ENCODE results near the gene WDR47.

The WDR47 gene

DNA sequence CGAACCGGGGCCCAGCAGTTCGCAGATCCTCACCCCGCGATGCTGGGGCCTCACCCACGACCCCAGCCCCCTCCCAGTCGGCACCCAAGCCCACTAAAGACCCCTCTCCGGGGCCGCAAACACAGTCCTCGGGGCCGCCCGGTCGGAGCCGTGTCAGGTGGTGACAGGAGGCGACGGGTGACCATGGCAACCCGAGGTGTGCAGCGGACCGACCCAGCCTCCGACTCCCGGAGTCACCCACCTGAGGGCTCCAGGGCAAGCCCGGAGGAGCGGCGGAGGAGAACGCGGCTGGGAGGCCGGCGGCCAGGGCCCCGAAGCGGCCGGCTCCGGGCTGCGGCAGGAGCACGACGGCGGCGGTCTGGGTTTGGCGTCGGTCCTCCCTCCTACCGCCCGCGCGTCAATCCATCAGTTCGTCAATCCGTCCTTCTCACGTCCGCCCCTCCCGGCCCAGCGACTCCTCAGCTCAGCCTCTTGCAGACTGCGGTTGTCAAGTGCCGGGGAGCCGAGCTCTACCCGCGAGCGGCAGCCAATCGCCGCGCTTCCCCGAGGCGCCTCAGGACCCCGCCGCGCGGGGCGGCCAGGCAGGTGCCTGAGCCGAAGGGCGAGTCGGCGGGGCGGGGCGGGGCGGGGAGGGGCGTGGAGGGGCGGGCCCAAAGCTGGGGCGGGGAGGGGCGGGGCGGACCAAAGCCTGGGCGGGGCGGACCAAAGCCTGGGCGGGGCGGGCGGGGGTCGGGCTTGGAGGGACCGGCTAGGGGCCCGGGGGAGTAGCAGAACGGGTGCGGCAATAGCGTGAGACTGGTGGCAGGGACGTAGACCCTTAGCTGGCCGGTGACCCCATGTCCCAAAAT, at the start of gene WDR47:
Gene WDR47, minus strand, starts transcription at position 482 of the 848 bp plus-strand sequence. CDS start 18,590 bp downstream, outside the sequence.
- H3K4me3 ChIP-seq (ENCODE audit: low read depth, low read length), result peak within 1 kb of the TSS; percentile 96
- TF ChIP-seq, protein P1, sequence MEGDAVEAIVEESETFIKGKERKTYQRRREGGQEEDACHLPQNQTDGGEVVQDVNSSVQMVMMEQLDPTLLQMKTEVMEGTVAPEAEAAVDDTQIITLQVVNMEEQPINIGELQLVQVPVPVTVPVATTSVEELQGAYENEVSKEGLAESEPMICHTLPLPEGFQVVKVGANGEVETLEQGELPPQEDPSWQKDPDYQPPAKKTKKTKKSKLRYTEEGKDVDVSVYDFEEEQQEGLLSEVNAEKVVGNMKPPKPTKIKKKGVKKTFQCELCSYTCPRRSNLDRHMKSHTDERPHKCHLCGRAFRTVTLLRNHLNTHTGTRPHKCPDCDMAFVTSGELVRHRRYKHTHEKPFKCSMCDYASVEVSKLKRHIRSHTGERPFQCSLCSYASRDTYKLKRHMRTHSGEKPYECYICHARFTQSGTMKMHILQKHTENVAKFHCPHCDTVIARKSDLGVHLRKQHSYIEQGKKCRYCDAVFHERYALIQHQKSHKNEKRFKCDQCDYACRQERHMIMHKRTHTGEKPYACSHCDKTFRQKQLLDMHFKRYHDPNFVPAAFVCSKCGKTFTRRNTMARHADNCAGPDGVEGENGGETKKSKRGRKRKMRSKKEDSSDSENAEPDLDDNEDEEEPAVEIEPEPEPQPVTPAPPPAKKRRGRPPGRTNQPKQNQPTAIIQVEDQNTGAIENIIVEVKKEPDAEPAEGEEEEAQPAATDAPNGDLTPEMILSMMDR (IDR thresholded peaks at IDR 0.05; ENCODE audit: low read depth, low read length, missing control alignments), result no peak
- peak; percentile 91 for DNase-seq (ENCODE audit: low read depth)

DNA sequence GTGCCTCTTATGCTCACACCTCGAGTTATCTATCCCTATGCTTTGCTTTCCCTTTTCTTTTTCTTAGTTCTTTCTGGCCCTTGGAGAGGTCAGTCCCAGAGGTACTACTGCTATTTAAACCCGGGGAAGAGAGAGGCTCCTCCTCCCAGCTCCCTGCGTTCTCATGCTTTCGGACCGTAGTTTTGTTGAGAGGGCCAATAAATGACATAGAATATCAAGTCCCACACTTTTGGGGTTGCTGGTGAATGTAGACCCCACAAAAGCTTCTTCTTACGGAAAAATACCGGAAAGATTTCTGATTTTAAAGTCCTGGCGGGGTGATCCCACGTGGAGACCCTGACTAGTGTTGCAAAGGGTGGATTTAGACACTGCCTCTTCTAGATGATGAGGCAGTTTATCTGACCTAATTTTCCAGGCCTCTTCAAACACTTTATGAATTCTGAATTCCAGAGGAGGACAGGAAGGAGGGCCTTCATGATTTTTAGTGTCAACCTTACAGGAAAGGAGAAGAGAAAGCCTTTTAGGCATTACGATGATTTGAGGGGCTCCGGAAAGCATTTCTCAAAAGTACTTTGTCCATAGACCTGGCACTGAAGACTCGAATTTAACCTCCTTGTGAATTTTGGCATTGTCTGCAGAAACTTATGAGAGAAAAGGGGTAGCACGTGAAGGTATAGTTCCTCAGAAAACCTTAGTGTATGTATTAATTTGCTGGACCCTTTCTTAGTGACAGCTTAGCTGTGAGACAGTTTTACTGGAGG, 49.4 kb upstream of the WDR47 start:
- no peak for DNase-seq (ENCODE audit: low read depth)
- peak overlapping the region; percentile 82 for H3K4me3 ChIP-seq (ENCODE audit: low read depth, low read length)
- TF ChIP-seq, protein P1 (IDR thresholded peaks at IDR 0.05; ENCODE audit: low read depth, low read length, missing control alignments), result no peak

GRCh38 chr1:109090196-109091077, 48.5 kb upstream of the WDR47 start, which contains the start of gene TMEM167B:
TSS of gene TMEM167B (plus strand) at chr1:109090764. CDS start at chr1:109090873, 109 bp downstream.
- peak; percentile 88 for DNase-seq (ENCODE audit: low read depth)
- H3K4me3 ChIP-seq (ENCODE audit: low read depth, low read length), result peak within 1 kb of the TSS; percentile 82
- TF ChIP-seq, protein P1 (IDR thresholded peaks at IDR 0.05; ENCODE audit: low read depth, low read length, missing control alignments), result no peak

- no peak overlapping the region; the same call in 1 of the 2 replicates for H3K4me3 ChIP-seq (ENCODE audit: low read depth, low read length)
- TF ChIP-seq, protein P1 (IDR thresholded peaks at IDR 0.05; ENCODE audit: low read depth, low read length, missing control alignments), result peak; percentile 50
- DNase-seq (ENCODE audit: low read depth), result no peak
Observed at GRCh38 chr1:109089242-109090015, 47.5 kb upstream of the WDR47 start.

- H3K4me3 ChIP-seq (ENCODE audit: low read depth, low read length), result no peak overlapping the region
- TF ChIP-seq, protein P1 (IDR thresholded peaks at IDR 0.05; ENCODE audit: low read depth, low read length, missing control alignments), result no peak
- DNase-seq (ENCODE audit: low read depth), result no peak
Observed at GRCh38 chr1:109084563-109085517, 42.9 kb upstream of the WDR47 start.

Measured in GM12864 (cell line).